Measurements from ENCODE around the gene PIK3R4.
A peak's percentile ranks its signal among the peaks of the same experiment; 100 is the strongest.

Gene PIK3R4

GRCh38 chr3:130746246-130747039, at the start of gene PIK3R4:
PIK3R4 (minus strand) TSS chr3:130746829; CDS start chr3:130745218, 1,611 bp downstream.
- DNase-seq = peak; percentile 99

GRCh38 chr3:130795396-130795795, 48.8 kb upstream of the PIK3R4 start:
- no peak for DNase-seq

GRCh38 chr3:130792246-130792645, 45.6 kb upstream of the PIK3R4 start:
- no peak for DNase-seq

GRCh38 chr3:130789782-130790322, 43.2 kb upstream of the PIK3R4 start:
- peak; percentile 85 for DNase-seq

- no peak for DNase-seq
Observed at GRCh38 chr3:130787422-130788068, 40.9 kb upstream of the PIK3R4 start.

GRCh38 chr3:130786306-130786705, 39.7 kb upstream of the PIK3R4 start:
- DNase-seq = no peak

GRCh38 chr3:130783629-130784028, 37.0 kb upstream of the PIK3R4 start:
- DNase-seq = no peak

- DNase-seq = no peak
Observed at GRCh38 chr3:130779486-130779885, 32.9 kb upstream of the PIK3R4 start.

- DNase-seq = no peak
Observed at GRCh38 chr3:130779031-130779430, 32.4 kb upstream of the PIK3R4 start.

GRCh38 chr3:130773366-130773765, 26.7 kb upstream of the PIK3R4 start:
- peak; percentile 52 for DNase-seq

GRCh38 chr3:130772129-130772528, 25.5 kb upstream of the PIK3R4 start:
- peak; percentile 44 for DNase-seq

GRCh38 chr3:130770644-130771043, 24.0 kb upstream of the PIK3R4 start:
- no peak for DNase-seq

GRCh38 chr3:130761730-130762311, 15.2 kb upstream of the PIK3R4 start:
- DNase-seq = no peak

GRCh38 chr3:130760922-130761321, 14.3 kb upstream of the PIK3R4 start:
- no peak for DNase-seq

GRCh38 chr3:130759692-130760338, 13.2 kb upstream of the PIK3R4 start:
- peak; percentile 90 for DNase-seq

- DNase-seq = no peak
Observed at GRCh38 chr3:130758624-130759369, 12.2 kb upstream of the PIK3R4 start.

- DNase-seq = peak; percentile 70
Observed at GRCh38 chr3:130757611-130758150, 11.1 kb upstream of the PIK3R4 start.

- DNase-seq = no peak
Observed at GRCh38 chr3:130755666-130756065, 9.0 kb upstream of the PIK3R4 start.

- peak; percentile 32 for DNase-seq
Observed at GRCh38 chr3:130748981-130749380, 2.4 kb upstream of the PIK3R4 start.

GRCh38 chr3:130748467-130748861, 1.8 kb upstream of the PIK3R4 start:
- peak; percentile 55 for DNase-seq

- no peak for DNase-seq
Observed at GRCh38 chr3:130743354-130743753, 3.3 kb downstream of the PIK3R4 start.

- no peak for DNase-seq
Observed at GRCh38 chr3:130741946-130742610, 4.6 kb downstream of the PIK3R4 start.
